ENCODE measurements around the gene DDX20.

The DDX20 gene

DNA sequence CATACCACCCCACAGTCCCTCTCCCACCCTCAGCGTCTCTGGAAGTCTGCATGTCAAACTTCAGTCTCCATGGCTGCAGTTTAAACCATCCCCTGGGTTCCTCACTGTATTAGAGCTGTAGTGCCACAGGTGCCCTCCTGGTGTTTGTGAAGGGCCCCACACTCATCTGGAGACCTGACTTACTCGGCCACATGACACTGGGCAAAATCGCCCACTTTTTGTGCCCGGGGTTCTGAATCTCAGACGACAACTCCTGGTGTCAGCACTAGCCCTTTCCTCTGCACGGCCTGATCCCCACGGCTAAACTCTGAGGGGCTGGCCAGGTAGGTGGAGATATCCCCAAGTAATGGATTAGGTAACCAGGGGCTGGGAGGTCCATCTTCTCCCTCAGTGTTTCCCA, 23.0 kb upstream of the DDX20 start:
- in situ Hi-C loops (cut with MboI; ENCODE audit: low sequenced_read_pairs, unreplicated experiment) = no loop called here
- no peak for DNase-seq (ENCODE audit: low spot score)
- no peak for TF ChIP-seq CTCF (IDR thresholded peaks at IDR 0.05; ENCODE audit: borderline replicate concordance, control extremely low read depth, extremely low read depth, insufficient read depth, missing control alignments)

DNA sequence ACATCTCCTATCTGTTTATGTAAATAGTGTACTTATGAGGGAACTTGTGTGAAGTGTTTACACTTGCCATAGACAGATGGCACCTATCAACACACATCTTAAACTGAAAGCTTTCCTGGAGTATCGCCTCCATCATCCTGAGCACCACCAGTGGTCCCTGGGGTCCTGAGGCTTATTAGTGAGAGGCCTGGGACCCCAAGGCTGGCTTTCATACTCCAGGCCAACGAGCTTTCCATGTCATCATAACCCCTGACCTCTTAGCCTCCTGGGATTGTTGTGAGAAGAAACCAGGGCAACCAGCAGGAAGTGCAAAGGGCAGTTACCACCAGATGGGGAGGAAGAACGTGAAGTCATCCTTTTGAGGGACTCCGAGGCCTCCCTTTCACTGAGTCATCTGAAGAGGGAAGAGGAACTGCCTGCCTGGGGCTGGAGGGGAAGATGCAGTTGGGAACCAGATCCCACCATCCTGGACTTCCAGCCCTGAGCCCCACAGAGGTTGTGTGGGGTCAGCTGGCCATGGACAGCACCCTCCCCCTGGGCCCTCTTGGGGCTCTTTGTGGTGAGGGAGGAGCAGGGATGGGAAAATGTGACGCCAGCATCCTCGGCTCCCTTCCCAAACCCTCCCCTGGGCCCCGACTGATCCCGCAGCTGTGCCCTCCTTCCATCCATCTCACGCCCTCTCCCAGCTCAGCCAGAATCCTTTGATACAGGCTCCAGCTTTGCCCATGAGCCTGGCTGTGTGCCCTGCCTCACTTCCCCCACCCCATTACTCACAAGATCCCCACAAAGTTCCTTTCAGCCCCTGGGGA, 22.3 kb upstream of the DDX20 start:
- in situ Hi-C loops (cut with MboI; ENCODE audit: low sequenced_read_pairs, unreplicated experiment) = no loop called here
- DNase-seq (ENCODE audit: low spot score) = no peak
- TF ChIP-seq CTCF (IDR thresholded peaks at IDR 0.05; ENCODE audit: borderline replicate concordance, control extremely low read depth, extremely low read depth, insufficient read depth, missing control alignments) = no peak

GRCh38 chr1:111733992-111734341, 21.7 kb upstream of the DDX20 start:
- in situ Hi-C loops (cut with MboI; ENCODE audit: low sequenced_read_pairs, unreplicated experiment) = no loop called here
- TF ChIP-seq CTCF (IDR thresholded peaks at IDR 0.05; ENCODE audit: borderline replicate concordance, control extremely low read depth, extremely low read depth, insufficient read depth, missing control alignments) = no peak
- no peak for DNase-seq (ENCODE audit: low spot score)

- DNase-seq (ENCODE audit: low spot score) = no peak
- TF ChIP-seq CTCF (IDR thresholded peaks at IDR 0.05; ENCODE audit: borderline replicate concordance, control extremely low read depth, extremely low read depth, insufficient read depth, missing control alignments) = no peak
- in situ Hi-C loops (cut with MboI; ENCODE audit: low sequenced_read_pairs, unreplicated experiment) = no loop called here
Observed at GRCh38 chr1:111734426-111734825, 21.3 kb upstream of the DDX20 start.

DNA sequence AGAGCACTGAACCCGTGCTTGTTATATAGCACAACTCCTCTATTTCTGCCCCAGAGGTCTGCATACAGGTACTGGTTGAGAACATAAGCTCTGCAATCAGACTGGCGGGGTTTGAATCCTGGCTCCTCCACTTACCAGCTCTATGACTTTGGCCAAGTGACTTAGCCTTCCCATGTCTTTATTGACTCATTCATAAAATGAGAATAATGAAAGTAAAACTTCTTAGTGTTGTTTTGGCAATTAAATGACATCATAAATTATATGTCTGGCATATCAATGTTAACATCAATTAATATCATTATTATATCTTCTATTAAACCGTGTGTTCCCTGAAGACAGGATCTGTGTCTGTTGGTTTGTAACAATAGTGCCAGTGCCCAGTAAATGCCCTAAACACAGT, 20.8 kb upstream of the DDX20 start:
- DNase-seq (ENCODE audit: low spot score) = no peak
- no peak for TF ChIP-seq CTCF (IDR thresholded peaks at IDR 0.05; ENCODE audit: borderline replicate concordance, control extremely low read depth, extremely low read depth, insufficient read depth, missing control alignments)
- in situ Hi-C loops (cut with MboI; ENCODE audit: low sequenced_read_pairs, unreplicated experiment) = no loop called here

DNA sequence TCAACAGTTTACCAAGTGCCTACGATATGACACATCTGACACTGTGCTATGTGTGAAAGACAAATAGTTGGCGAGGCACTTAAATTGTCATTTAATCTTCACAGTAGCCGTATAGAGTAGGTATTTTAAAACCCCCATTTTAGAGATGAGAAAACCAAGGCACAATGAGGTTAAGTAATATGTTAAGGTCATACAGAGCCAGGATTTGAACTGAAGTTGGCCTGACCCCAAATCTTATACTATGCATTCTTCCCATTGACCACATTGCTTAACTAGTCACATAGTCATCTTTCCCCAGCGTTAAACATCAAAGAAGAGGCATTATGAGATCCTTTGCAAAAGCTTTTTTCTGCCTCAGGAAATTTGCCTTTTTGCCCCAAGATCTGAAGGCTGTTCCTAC, 20.4 kb upstream of the DDX20 start:
- in situ Hi-C loops (cut with MboI; ENCODE audit: low sequenced_read_pairs, unreplicated experiment) = no loop called here
- DNase-seq (ENCODE audit: low spot score) = no peak
- no peak for TF ChIP-seq CTCF (IDR thresholded peaks at IDR 0.05; ENCODE audit: borderline replicate concordance, control extremely low read depth, extremely low read depth, insufficient read depth, missing control alignments)

Data from GM13976 (cell line).